DOHH2 (cell line): ENCODE data around the gene ANKZF1.

Source experiments
- EZH2phosphoT487 ChIP-seq: fragments of 200-600 bp; sonication (generic); IDR thresholded peaks from 2 replicates; pipeline ENCODE4 v1.6.1; 2017; ENCODE audit warnings: borderline replicate concordance, mild to moderate bottlenecking, antibody characterized with exemption, low read length, moderate library complexity, mixed read lengths
- TF ChIP-seq, protein P1 (sequence below): fragments of 200-600 bp; sonication (generic); IDR thresholded peaks from one replicate; pipeline ENCODE4 v1.5.1; 2014; ENCODE audit warnings: antibody characterized with exemption, mild to moderate bottlenecking, low read depth, low read length; ENCODE audit not compliant: poor library complexity, severe bottlenecking

DNA sequence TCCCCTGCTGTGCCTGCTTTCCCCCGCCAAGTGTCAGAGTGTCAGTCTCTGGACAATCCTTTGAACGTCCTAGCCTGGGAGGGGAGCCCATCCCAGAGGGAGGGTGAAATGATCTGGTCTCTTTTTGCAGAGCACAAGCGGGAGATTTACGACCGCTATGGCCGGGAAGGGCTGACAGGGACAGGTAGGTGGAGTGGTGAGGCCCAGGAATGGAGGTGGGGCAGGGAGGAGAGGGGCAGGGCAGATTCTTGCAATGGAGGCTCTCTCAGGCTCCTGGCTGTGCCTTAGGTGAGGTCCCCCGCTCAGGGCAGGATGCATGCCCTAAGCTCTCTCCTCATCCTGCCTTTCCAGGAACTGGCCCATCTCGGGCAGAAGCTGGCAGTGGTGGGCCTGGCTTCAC, 52.0 kb downstream of the ANKZF1 start:
- TF ChIP-seq EZH2phosphoT487 = no peak
- TF ChIP-seq, protein P1, sequence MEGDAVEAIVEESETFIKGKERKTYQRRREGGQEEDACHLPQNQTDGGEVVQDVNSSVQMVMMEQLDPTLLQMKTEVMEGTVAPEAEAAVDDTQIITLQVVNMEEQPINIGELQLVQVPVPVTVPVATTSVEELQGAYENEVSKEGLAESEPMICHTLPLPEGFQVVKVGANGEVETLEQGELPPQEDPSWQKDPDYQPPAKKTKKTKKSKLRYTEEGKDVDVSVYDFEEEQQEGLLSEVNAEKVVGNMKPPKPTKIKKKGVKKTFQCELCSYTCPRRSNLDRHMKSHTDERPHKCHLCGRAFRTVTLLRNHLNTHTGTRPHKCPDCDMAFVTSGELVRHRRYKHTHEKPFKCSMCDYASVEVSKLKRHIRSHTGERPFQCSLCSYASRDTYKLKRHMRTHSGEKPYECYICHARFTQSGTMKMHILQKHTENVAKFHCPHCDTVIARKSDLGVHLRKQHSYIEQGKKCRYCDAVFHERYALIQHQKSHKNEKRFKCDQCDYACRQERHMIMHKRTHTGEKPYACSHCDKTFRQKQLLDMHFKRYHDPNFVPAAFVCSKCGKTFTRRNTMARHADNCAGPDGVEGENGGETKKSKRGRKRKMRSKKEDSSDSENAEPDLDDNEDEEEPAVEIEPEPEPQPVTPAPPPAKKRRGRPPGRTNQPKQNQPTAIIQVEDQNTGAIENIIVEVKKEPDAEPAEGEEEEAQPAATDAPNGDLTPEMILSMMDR = no peak
